Stomach (tissue), 9 donors: Measurements from ENCODE around the gene CHRNE. TPM values are rescaled to one million over a fixed set of nuclear protein-coding genes. Genes with fewer than 3 reads are reported as not detected.

Experiments used
- DNase-seq, 2 donors: peaks; one replicate each; pipeline versions ENCODE4 v3.0.0 to v3.0.0-alpha.2; 2013 to 2019
- H3K27ac ChIP-seq, 5 donors: fragments of 200-600 bp in 4 of 5; sonication (generic) in 4 of 5; one replicate each; pipeline ENCODE4 v1.5.1; 2013 to 2019; ENCODE audit warnings: mild to moderate bottlenecking in 1 of 5, moderate library complexity in 1 of 5
- H3K27me3 ChIP-seq, 3 donors: fragments of 200-600 bp; sonication (generic); one replicate each; pipeline ENCODE4 v1.5.1; 2017 to 2019; ENCODE audit warnings: mixed run types in 1 of 3
- H3K36me3 ChIP-seq, 4 donors: fragments of 200-600 bp; sonication (generic); 1 replicate in 3 of 4; 2 replicates in 1 of 4; pipeline ENCODE4 v1.5.1; 2016 to 2019
- H3K4me1 ChIP-seq, 4 donors: fragments of 200-600 bp; sonication (generic); one replicate each; pipeline ENCODE4 v1.5.1; 2016 to 2019
- H3K4me3 ChIP-seq, 4 donors: fragments of 200-600 bp; sonication (generic) in 3 of 4; one replicate each; pipeline ENCODE4 v1.5.1; 2016 to 2019; ENCODE audit warnings: mild to moderate bottlenecking in 1 of 4
- H3K9me3 ChIP-seq, 4 donors: fragments of 200-600 bp; sonication (generic); one replicate each; pipeline ENCODE4 v1.5.1; 2016 to 2019
- CTCF ChIP-seq, 7 experiments: fragments of 450-650 bp in 4 of 7; fragments of 200-600 bp in 3 of 7; sonication (generic) in 3 of 7; IDR thresholded peaks; one replicate each; pipeline ENCODE4 v1.5.1; 2016 to 2019; ENCODE audit warnings: antibody characterized with exemption in 7 of 7, control low read depth in 2 of 7, mild to moderate bottlenecking in 1 of 7
- EP300 ChIP-seq: sonication (generic); formaldehyde crosslinking; IDR thresholded peaks from one replicate; pipeline ENCODE4 v1.6.1; 2017; ENCODE audit warnings: antibody characterized with exemption
- POLR2A ChIP-seq, 4 donors: fragments of 450-650 bp; IDR thresholded peaks; one replicate each; pipeline ENCODE4 v1.6.1; 2016; ENCODE audit warnings: antibody characterized with exemption in 4 of 4, control low read depth in 2 of 4, mild to moderate bottlenecking in 1 of 4, moderate library complexity in 1 of 4
- POLR2AphosphoS5 ChIP-seq, 3 donors: sonication (generic); formaldehyde crosslinking; IDR thresholded peaks; one replicate each; pipeline ENCODE4 v1.6.1; 2016; ENCODE audit warnings: antibody characterized with exemption in 3 of 3
- WGBS, 5 donors: extraction: QIAGEN DNeasy Blood & Tissue Kit in 3 of 5; methylation state at CpG; one replicate each; pipeline versions ENCODE4 v1.1.5 to v1.1.7; 2013 to 2018; 5-methylcytosine and 5-hydroxymethylcytosine counted together
- intact Hi-C: fragments of 100-400 bp; cut with DNase I; formaldehyde crosslinking; loops from one replicate; pipeline ENCODE4 v1.15.1; 2023; ENCODE audit warnings: low total_unique reads
- polyA plus RNA-seq, 3 donors: library from polyadenylated mRNA; stranded (reverse); fragments of 200-250 nt; gene quantifications; one replicate each; pipeline ENCODE4 v1.2.3, GENCODE V29; 2013
- total RNA-seq, 5 donors: library from RNA; depleted of rRNA; stranded (reverse); fragments of >200 nt; gene quantifications; one replicate each; pipeline versions ENCODE4 v1.1.0 to v1.2.3, GENCODE V29; 2014 to 2016
- donor health status: healthy with polysubstance abuse.
- donor health status: Bipolar disorder and iron deficiency.
- donor health status: healthy.

Gene CHRNE
- total and polyA plus RNA-seq, 8 donors, result 0.43 to 2.0 (median 0.93) TPM; not detected in 3

- Histone ChIP-seq H3K4me3 (peak overlapping the region; percentile 70 to 91 (median 84)), H3K9me3 (no peaks in the 10 kb centered on the region), H3K4me1 (peaks cover 39 to 62% (median 60%) of the 10 kb centered on the region in 4 donors), H3K36me3 (peaks cover 42 to 52% (median 48%) of the 10 kb centered on the region in 4 donors), H3K27me3 (no peaks in the 10 kb centered on the region), H3K27ac (peak overlapping the region; percentile 91 to 100 (median 95))
- 35 to 47% (median 42%) methylated on average over 15 to 19 of the region's 19 CpGs for WGBS, 5 donors
- DNase-seq, result no peak
- intact Hi-C loops, result no loop called here
- TF ChIP-seq POLR2A (IDR thresholded peaks at IDR 0.05), result no peak
- no peak for TF ChIP-seq CTCF (IDR thresholded peaks at IDR 0.05)
- no peak for TF ChIP-seq POLR2AphosphoS5 (IDR thresholded peaks at IDR 0.05)
- TF ChIP-seq EP300, result no peak
Measured at GRCh38 chr17:4938688-4939545, 36.0 kb upstream of the CHRNE start.

- intact Hi-C loops, result no loop called here
Measured at GRCh38 chr17:4938069-4938491, 35.2 kb upstream of the CHRNE start.

GRCh38 chr17:4937553-4937952, 34.7 kb upstream of the CHRNE start:
- 92 to 97% (median 94%) methylated on average over 16 of the region's 16 CpGs for WGBS, 5 donors
- peaks cover 36 to 55% (median 51%) of the 10 kb centered on the region in 4 donors for H3K4me1 ChIP-seq
- no peaks in the 10 kb centered on the region for H3K9me3 ChIP-seq
- H3K36me3 ChIP-seq, result peaks cover 29 to 38% (median 34%) of the 10 kb centered on the region in 4 donors
- no peak for DNase-seq
- H3K27ac ChIP-seq, result peak overlapping the region in 1 of 5 donors; percentile 24
- no peak overlapping the region for H3K4me3 ChIP-seq
- intact Hi-C loops, result no loop called here
- TF ChIP-seq POLR2A (IDR thresholded peaks at IDR 0.05), result no peak
- no peak for TF ChIP-seq POLR2AphosphoS5 (IDR thresholded peaks at IDR 0.05)
- TF ChIP-seq CTCF (IDR thresholded peaks at IDR 0.05), result no peak
- TF ChIP-seq EP300, result no peak
- no peaks in the 10 kb centered on the region for H3K27me3 ChIP-seq

More at GRCh38 chr17:4938069-4938491, 35.2 kb upstream of the CHRNE start:
- Histone ChIP-seq H3K27me3 (no peaks in the 10 kb centered on the region), H3K9me3 (no peaks in the 10 kb centered on the region), H3K4me3 (peak overlapping the region in 1 of 4 donors; percentile 91), H3K4me1 (peaks cover 39 to 61% (median 56%) of the 10 kb centered on the region in 4 donors), H3K27ac (peak overlapping the region in 2 of 5 donors; percentile 24 to 100), H3K36me3 (peaks cover 35 to 44% (median 40%) of the 10 kb centered on the region in 4 donors)
- no peak for DNase-seq
- TF ChIP-seq POLR2AphosphoS5 (IDR thresholded peaks at IDR 0.05) (no peak), POLR2A (IDR thresholded peaks at IDR 0.05) (no peak), CTCF (IDR thresholded peaks at IDR 0.05) (no peak), EP300 (no peak)
- 83 to 94% (median 92%) methylated on average over 10 to 11 of the region's 11 CpGs for WGBS, 5 donors

GRCh38 chr17:4936436-4936835, 33.5 kb upstream of the CHRNE start:
- H3K4me3 ChIP-seq, result no peak overlapping the region
- H3K36me3 ChIP-seq, result peaks cover 25 to 34% (median 27%) of the 10 kb centered on the region in 4 donors
- no peak for DNase-seq
- peaks cover 27 to 44% (median 40%) of the 10 kb centered on the region in 4 donors for H3K4me1 ChIP-seq
- no peaks in the 10 kb centered on the region for H3K9me3 ChIP-seq
- no peaks in the 10 kb centered on the region for H3K27me3 ChIP-seq
- no peak for TF ChIP-seq CTCF (IDR thresholded peaks at IDR 0.05)
- TF ChIP-seq POLR2A (IDR thresholded peaks at IDR 0.05), result no peak
- no peak for TF ChIP-seq EP300
- TF ChIP-seq POLR2AphosphoS5 (IDR thresholded peaks at IDR 0.05), result no peak
- WGBS, 5 donors, result 86 to 98% (median 92%) methylated on average over 2 to 3 of the region's 3 CpGs
- intact Hi-C loops, result no loop called here
- H3K27ac ChIP-seq, result no peak overlapping the region
